ENCODE measurements around the gene SNIP1. TPM values are rescaled to one million over a fixed set of nuclear protein-coding genes. Genes with fewer than 3 reads are reported as not detected.
"Not testable (repeated sequence)": the region's sequence is repeated elsewhere in the genome, so short reads cannot be mapped to it uniquely, and the experiment has no call there.

The SNIP1 gene, protein sequence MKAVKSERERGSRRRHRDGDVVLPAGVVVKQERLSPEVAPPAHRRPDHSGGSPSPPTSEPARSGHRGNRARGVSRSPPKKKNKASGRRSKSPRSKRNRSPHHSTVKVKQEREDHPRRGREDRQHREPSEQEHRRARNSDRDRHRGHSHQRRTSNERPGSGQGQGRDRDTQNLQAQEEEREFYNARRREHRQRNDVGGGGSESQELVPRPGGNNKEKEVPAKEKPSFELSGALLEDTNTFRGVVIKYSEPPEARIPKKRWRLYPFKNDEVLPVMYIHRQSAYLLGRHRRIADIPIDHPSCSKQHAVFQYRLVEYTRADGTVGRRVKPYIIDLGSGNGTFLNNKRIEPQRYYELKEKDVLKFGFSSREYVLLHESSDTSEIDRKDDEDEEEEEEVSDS
- 11.7 TPM for total RNA-seq

DNA sequence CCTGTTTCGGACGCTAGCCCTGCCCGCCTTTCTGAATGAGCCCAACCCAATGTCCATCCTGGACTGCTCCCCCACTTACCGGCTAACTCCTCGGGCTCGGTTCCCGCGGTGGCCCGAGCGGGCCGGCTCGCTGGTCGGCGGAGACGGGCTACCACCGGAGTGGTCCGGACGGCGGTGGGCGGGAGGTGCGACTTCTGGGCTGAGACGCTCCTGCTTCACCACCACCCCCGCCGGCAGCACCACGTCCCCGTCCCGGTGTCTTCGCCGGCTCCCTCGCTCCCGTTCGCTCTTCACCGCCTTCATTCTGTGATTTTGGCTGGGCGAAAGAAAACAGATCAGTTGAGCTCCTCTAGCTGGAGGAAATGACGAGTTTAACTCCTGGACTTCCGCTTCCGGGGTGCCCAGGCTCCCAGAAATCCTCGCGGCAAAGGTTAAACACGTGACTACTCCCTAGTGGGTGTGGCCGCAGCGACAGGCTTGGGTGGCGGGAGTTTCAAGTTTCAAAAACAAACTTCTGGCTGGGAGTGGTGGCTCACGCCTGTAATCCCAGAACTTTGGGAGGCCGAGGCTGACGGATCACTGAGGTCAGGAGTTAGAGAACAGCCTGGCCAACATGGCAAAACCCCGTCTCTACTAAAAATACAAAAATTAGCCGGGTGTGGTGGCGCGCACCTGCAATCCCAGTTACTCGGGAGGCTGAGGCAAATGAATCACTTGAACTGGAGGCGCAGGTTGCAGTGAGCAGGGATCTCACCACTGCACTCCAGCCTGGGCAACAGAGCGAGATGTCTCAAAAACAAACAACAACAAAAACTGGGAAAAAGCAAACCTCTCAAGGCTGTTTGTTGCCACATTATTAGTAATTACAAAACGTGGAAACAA lies at the start of gene SNIP1:
Gene SNIP1, minus strand, starts transcription at position 367 of the 882 bp plus-strand sequence. Its CDS starts 64 bp downstream, at position 303.
- peak; percentile 97 for DNase-seq

DNA sequence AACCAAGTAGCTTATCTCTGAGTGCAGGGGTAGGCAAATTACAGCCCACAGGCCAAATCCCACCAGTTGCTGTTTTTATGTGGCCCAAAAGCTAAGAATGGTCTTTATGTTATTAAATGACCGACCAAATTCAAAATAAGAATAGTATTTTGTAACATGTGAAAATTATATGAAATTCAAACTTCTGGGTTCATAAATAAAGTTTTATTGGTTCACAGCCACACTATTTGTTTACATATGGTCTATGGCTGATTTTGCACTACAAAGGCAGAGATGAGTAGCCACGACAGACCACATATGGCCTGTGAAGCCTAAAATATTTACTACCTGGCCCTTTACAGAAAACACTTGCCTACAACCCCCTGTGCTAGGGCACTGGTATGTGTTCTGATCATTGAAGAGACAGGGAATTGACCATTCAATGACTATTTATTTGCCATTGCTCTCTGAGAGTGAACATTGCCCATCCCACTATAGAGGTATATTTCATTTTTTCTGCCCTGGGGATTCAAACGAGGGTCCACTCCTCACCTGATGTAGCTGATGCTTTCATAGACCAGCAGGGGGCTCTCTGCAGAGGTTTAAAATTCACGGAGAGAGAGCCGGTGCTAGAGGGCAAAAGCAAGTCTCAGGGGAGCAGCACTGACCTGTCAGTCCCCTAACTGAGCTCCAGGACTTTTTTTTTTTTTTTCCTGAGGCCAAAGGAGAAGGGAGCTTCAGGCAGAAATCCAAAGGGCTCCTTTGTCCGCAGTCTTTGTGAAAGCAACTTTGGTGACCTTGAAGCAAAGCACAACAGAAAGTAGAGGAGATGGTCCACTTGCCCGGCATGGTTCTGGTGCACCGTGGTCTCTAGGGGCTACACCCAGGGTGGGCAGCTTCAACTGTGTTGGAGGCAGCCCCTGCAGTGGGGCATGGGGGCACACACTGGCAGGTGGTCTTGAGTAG lies 48.9 kb upstream of the SNIP1 start:
- DNase-seq, result peak; percentile 52

DNA sequence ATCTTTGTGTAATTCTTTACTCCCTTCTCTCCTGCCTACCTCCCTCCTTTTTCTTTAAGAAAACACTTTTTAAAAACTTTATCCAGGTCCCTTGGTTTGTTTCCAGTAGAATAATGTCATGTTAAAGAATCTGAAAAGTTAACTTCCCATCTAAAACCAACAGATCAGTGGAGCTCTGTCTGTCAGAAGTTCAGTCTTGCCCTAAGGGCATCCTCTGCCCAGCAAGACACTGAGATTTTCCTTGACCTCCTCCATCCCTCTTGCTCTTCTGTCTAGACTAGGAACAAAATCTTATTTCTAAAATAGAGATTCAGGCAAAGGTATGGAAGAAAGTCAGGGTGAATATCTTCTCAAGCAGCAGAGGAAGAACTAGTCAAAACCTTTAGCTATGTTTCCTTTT lies 47.3 kb upstream of the SNIP1 start:
- DNase-seq, result no peak

DNA sequence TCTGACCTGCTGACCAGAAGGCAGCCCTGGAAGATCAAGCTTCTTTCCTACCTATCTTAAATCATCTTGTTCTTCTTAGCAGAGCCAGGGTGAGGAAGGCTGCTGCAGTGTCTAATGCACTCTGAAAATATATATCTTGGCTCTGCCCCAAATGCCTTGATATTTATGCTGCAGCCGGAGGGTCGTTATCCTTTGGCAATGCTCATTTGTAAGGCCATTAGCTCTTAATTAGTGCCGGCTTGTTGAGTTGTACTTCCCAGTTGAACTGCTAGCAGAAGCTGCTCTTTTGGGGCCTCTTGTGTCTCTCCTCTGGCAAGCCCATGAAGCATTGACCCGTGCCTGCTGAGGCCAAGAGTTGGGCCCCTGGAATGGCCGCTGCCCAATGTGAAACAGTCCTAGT lies 45.8 kb upstream of the SNIP1 start:
- DNase-seq, result no peak

DNA sequence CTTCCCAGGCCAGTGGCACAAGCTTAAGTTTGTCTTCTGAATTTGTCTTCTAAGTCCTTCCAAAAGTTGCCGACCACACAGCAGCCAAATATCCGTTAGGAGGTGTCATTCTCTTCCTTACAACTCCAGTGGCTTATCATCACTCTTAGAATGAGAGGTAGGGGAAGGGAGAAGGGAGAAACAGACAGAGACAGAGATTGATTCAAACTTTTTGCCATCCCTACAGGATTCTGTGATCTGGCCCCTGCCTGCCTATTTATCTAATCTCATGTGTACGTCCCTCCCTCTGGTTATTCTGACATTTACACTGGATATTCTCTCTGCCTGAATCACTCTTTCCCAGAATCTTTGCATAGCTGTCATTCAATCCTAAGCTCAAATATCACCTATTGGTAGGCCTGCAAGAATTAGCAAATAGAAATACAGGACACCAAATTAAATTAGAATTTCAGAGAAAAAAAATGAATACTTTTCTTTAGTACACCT lies 42.1 kb upstream of the SNIP1 start:
- no peak for DNase-seq

DNA sequence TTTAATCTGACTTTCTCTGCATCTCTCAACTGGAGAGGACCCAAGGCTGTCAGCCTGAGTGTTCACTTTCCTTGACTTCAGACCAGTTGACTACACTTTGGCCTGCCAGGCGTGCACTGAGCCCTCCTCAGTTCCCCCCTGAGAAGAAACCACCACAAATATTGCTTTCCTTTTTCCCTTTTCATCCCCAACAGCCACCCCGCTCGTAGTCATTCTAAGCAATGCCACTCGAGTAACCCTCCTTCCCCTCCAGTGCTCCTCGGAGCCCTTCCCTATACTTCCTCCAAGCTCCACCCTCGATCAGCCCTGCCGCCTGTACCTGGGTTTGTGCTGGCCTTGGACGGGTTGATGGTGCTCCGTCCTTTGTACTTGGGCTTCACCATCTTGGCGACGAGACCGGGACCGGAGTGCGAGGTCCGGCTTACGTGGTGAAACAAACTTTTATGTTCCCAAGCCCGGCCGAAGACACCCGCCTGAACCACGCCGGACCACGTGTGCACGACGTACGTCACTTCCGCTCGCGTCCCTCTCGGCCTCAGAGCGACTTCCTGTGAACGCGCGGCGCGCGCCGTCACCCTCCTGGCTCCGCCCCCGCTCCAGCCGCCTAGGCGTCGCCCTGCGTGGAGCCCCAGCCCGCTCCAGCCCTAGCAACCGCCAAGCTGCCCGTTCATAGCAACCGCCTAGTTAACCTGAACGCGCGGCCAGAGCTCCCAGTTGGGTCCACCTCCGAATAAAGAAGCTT lies 41.5 kb upstream of the SNIP1 start, which contains the start of gene GNL2:
Gene GNL2, minus strand, starts transcription at position 498 of the 742 bp plus-strand sequence. Its CDS starts 115 bp downstream, at position 383.
- DNase-seq, result peak; percentile 99

DNA sequence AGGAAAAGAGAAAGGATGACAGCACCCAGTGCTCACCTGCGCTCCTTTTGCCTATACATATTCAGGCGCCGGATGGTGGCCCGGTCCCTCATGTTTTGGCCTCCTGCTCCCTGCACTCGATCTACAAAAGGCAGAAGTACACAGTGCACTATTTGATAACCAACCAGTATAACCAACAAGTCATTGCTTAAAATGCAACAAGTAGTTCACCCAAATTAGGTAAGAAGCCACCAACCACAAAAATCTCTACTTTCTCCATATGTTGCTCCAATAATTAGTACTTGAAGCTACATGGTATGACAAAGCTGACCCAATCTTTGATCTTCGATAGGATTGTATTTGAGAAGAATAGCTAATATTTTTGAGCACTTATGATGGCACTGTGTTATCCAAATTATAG lies 39.6 kb upstream of the SNIP1 start:
- DNase-seq, result no peak

DNA sequence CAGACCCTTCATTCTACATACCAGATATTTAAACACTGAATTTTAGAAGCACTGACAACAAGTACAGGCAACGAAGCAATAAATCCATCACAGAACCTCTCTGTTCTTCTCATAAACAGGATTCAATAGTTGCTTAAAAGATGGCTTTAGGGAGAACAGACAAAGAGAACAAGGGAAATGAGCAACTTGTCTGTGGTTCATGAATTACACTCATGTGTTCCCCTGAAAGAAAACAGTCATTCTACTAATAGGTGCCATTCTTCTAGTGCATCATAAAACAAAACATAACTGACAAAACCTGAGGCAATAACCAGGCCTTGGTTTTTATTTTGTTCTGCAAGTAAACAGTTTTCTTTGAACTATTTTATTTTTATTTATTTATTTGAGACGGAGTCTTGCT lies 34.8 kb upstream of the SNIP1 start:
- DNase-seq, result no peak

DNA sequence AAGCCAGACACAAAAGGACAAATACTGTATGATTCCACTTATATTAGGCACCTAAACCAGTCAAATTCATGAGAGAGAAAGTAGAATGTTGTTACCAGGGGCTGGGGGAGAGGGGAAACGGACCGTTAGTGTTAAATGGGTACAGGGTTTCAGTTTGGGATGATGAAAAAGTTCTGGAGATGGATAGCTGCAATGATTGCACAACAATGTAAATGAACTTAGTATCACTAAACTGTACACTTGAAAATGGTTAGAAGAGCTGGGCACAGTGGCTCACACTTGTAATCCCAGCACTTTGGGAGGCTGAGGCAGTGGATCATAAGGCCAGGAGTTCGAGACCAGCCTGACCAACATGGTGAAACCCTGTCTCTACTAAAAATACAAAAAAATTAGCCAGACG lies 30.5 kb upstream of the SNIP1 start:
- not testable (repeated sequence) for DNase-seq

DNA sequence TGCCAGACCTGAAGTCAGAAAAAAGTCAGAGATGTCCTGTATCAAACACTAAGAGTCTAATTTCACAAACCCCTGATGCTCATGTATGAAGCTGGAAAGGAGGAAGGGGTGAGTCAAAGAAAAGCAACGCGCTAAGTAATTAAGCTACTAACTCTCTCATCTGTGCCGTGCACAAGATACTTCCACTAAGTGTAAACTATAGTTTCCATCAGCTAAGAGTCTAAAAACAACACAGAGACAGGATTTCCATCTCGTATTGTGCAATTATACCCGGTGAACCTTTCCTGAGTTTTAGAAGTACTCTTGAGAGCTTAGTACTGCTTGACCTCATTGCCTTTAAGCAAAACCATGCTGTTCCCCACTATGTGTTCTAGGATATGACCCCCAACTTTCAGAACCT lies 21.6 kb upstream of the SNIP1 start:
- no peak for DNase-seq

DNA sequence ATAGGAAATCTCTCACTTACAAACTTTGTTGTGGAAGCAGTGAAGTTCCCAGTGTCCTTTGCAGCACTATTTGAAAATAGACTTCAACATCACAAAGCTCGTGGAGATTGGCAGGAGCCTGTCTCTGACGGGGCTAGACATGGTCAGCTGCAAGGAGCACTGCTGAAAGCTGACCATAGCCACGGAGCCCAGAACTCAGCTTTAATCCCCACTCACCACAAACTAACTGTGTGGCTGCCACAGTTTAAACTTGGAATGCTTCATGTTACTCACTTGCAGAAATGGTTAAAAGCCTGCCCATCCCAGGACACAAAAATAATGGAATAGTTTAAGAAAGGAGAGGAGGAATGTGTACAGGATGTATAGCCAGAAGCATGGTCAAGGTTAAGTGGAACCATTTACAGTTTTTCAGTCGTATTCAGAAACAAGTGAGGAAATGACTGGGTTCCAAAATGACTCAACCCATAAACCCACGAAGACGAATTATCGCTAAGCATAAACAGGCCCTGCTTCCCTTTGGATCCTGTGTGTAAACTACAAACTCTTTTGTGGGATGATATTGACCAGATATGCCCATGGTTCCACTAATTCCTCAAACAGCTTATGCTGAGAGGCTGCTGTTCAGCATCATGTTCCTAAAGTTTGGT lies 20.9 kb upstream of the SNIP1 start:
- DNase-seq, result peak; percentile 51

DNA sequence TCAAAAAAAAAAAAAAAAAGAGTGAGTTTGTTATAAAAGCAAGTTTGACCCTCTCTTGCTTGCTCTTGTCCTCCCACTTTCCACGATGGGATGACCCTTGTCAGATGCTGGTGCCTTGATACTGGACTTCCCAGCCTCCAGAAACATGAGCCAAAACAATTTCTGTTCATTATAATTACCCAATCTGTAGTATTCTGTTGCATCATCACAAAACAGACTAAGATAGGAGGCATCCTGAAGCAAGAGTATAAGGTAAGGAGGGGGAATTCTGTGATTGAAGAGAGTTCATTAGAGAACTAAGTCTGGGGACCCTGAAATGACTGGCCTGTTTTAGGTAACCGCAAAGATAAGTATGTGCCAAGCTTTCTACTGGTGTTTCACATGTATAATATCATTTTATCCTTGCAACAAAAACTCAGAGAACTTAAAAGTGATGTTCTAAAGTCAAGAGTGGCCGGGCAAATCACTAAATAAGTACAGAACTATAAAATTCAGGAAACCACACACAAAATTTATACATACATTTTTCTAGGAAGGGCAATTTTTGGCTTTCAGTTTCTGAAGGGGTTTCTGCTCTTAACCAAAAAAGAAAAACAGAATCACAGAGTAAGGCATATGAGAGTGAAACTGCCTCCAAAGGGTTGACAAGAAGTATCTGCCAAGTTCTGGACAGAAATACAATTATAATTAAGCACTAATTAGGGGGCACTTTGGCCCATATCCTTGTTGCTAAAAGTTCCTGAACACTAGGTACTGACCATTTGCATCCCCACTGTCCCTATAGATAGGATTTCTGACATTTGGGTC lies 16.6 kb upstream of the SNIP1 start:
- DNase-seq, result no peak

DNA sequence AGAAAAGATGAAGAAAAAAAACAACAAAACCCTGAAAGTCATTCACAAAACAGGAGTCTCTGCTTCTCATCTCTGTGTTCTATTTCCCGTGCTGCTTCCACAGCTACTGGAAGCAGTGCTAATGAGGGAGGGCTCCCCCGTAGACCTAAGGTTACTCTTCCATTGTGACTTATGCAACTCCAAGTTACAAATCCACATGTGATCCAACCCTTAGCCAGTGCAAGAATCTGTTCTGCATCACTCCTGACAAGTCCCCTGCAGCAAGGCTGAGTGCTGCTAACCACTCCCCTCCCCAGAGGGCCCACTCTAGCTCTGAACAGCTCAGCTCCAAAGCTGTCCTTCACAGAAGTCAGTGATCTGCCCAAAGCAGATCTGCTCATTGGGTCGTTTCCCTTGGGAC lies 12.9 kb upstream of the SNIP1 start:
- peak; percentile 21 for DNase-seq

DNA sequence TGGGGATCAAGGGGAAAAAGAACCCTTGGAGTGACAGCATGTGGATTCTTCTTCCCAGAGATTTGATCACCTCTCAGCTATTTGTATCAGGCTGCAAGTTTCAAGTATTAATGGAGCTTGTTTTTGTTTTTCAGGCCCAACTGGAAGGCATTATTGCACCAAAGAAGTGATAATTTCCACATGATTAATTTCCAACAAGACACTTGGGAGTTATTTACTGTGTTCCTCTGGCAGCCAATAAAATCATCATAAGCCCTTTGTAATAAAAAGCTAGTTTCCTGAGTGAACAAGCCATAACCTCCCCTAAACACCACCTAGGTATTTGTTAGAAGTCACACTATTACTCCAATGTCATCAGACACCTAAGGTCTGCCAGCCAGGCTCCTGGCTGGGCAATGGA lies 10.8 kb upstream of the SNIP1 start:
- no peak for DNase-seq

DNA sequence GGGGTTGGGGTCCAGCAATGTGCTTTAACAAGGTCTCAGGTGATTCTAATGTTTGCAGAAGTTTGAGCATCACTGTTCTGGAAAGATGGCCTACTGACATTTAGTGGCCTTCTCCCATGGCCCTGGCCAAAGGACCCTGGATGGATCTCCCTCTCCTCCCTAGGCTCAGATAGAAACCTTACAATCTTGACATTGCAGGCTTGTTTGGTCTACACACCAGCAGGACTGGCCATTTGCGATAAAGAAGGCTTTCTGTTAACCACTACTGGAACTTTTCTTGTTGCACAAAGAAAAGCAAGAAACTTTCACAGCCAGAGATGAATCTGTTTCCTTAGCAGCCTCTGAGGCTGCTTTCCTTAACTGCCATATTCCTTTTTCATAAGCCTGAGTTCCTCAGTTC lies 8.9 kb upstream of the SNIP1 start:
- DNase-seq, result no peak

DNA sequence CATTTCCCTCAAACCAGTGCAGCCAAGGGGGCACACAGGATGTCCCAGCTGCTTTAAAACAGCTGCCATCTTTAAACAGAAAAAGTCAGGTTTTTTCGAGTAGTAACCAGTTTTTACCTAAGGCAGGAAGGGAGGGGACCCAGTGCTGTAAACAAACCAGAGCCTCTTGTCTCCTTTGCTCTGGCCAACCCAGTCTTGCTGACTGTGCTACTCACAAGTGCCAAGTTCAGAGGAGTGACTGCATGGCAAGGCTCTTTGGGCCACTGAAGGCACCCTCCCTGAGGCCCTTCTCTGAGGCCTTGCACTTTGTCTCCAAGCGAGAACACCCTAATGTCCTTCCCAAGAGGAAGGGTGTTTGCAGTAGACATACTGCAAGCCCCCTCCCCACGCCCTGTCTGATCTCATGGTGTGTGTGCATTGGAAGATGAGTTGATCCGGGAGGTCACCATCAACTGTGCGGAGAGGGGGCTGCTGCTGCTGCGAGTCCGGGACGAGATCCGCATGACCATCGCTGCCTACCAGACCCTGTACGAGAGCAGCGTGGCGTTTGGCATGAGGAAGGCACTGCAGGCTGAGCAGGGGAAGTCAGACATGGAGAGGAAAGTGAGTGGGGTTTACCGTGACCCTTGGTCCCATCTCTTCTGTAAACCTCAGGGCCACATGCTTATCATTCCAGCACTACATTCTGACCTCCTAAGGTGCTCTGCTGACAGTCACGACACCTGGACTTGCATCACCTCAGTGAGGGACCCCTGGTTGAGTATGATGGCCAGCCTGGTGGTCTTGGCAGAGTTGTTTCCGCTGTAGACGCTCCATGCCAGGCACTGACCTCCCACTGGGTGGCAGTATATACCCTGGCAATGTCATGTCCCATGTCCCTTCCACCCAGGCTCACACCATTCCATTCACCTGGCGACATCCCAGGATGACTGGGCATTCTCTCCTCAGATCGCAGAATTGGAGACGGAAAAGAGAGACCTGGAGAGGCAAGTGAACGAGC lies 7.3 kb upstream of the SNIP1 start:
- peak; percentile 11 for DNase-seq

DNA sequence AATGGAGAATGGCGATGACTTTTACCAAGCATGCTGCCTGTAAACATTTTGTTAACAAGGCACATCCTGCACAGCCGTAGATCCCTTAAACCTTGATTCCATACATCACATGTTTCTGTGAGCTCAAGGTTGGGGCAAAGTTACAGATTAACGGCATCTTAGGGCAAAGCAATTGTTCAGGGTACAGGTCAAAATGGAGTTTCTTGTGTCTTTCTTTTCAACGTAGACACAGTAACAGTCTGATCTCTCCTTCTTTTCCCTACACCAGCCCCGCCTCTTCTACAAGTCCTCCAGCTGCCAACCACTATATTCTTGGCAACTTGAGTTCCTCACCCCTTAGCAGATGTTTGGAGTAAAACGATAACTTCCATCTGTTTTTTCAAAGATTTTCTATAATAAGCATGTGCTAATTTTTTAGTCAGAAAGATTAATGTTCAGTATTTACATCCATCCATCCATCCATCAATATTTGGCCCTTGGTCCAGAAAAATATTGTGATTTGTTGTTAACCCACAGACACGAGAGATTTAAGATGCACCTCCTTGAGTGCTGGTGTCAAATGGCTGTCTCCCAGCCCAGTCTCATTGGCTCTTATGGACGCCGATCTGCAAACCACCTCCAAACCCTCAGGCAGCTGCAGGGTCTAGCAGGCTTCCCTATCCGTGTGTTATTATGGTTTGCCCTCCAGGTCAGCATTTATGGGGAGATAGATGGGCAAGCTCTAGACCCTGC lies 6.5 kb upstream of the SNIP1 start:
- DNase-seq, result peak; percentile 84

DNA sequence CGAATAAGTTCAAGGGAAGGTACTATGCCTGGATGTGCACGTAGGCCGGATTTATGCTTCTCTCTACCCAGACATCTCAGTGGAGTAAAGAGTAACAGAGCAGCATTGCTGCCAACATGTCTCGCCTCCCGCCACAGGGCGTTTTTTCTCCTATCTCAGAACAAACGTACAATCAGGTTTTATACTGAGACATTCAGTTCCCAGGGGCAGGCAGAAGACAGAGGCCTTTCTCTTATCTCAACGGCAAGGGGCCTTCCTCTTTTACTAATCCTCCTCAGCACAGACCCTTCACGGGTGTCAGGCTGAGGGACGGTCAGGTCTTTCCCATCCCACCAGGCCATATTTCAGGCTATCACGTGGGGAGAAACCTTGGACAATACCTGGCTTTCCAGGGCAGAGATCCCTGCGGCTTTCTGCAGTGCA lies 5.9 kb upstream of the SNIP1 start:
- not testable (repeated sequence) for DNase-seq
